ENCODE data around the gene SDK1. TPM values are rescaled to one million over a fixed set of nuclear protein-coding genes. Genes with fewer than 3 reads are reported as not detected.

The SDK1 gene, protein sequence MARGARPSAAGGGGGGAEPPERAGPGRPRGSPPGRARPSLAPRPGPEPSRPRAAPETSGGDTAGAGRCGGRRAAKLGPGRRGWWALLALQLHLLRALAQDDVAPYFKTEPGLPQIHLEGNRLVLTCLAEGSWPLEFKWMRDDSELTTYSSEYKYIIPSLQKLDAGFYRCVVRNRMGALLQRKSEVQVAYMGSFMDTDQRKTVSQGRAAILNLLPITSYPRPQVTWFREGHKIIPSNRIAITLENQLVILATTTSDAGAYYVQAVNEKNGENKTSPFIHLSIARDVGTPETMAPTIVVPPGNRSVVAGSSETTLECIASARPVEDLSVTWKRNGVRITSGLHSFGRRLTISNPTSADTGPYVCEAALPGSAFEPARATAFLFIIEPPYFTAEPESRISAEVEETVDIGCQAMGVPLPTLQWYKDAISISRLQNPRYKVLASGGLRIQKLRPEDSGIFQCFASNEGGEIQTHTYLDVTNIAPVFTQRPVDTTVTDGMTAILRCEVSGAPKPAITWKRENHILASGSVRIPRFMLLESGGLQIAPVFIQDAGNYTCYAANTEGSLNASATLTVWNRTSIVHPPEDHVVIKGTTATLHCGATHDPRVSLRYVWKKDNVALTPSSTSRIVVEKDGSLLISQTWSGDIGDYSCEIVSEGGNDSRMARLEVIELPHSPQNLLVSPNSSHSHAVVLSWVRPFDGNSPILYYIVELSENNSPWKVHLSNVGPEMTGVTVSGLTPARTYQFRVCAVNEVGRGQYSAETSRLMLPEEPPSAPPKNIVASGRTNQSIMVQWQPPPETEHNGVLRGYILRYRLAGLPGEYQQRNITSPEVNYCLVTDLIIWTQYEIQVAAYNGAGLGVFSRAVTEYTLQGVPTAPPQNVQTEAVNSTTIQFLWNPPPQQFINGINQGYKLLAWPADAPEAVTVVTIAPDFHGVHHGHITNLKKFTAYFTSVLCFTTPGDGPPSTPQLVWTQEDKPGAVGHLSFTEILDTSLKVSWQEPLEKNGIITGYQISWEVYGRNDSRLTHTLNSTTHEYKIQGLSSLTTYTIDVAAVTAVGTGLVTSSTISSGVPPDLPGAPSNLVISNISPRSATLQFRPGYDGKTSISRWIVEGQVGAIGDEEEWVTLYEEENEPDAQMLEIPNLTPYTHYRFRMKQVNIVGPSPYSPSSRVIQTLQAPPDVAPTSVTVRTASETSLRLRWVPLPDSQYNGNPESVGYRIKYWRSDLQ (N-terminal part only)
- total RNA-seq: 1 to 10 TPM; 3.1 to 3.6 TPM

DNA sequence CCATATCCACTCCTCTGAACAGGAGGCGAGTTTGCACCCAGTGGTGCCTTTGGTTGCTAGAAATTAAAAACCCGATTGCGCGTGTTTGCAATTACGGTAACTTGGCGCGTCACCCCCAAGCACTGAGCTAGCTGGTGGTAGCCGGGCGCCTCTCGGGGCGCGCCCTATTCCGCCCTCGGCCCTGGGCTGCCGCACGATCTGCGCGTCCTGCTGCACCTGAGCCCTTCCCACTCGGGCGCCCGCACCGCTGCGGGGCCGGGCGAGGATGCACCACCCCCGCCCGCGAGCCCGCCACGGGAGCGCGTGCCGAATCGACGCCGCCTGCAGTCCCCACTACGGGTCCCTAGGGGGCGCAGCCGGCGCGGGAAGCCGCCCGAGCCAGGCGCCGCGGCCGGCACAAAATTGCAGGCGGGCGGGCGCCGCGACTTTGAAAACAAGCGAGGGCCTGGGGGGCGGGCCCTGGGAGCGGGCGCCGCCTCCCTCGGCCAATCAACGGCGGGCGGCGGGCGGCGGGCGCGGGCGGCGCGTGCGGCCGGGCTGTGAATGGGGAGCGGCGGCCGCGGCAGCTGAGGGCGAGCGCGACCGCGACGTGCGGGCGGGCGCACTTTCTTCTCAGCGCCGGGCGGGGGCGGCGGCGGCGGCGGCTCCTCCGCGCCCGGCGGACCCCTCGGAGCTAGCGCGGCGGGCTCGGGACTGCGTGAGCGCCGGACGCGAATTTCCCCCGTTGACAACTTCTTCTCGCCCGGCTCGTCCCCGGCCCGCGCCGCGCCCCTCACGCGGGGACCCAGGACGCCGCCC lies at the start of gene SDK1:
Gene SDK1, plus strand, starts transcription at position 602 of the 798 bp plus-strand sequence. CDS start 335 bp downstream, outside the sequence.
- Histone ChIP-seq H3K27me3 (no peaks in the 10 kb centered on the region), H3K36me3 (no peaks in the 10 kb centered on the region), H3K27ac (peak within 1 kb of the TSS; percentile 36 to 58), H3K9me3 (no peaks in the 10 kb centered on the region), H3K4me3 (peak within 1 kb of the TSS; percentile 56 to 67), H3K4me1 (peaks cover 0 to 7% of the 10 kb centered on the region in 2 donors)
- peak; percentile 89 for DNase-seq (ENCODE audit: low spot score)
- TF ChIP-seq, protein P1, sequence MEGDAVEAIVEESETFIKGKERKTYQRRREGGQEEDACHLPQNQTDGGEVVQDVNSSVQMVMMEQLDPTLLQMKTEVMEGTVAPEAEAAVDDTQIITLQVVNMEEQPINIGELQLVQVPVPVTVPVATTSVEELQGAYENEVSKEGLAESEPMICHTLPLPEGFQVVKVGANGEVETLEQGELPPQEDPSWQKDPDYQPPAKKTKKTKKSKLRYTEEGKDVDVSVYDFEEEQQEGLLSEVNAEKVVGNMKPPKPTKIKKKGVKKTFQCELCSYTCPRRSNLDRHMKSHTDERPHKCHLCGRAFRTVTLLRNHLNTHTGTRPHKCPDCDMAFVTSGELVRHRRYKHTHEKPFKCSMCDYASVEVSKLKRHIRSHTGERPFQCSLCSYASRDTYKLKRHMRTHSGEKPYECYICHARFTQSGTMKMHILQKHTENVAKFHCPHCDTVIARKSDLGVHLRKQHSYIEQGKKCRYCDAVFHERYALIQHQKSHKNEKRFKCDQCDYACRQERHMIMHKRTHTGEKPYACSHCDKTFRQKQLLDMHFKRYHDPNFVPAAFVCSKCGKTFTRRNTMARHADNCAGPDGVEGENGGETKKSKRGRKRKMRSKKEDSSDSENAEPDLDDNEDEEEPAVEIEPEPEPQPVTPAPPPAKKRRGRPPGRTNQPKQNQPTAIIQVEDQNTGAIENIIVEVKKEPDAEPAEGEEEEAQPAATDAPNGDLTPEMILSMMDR (IDR thresholded peaks at IDR 0.05): peak; percentile 95 to 98

DNA sequence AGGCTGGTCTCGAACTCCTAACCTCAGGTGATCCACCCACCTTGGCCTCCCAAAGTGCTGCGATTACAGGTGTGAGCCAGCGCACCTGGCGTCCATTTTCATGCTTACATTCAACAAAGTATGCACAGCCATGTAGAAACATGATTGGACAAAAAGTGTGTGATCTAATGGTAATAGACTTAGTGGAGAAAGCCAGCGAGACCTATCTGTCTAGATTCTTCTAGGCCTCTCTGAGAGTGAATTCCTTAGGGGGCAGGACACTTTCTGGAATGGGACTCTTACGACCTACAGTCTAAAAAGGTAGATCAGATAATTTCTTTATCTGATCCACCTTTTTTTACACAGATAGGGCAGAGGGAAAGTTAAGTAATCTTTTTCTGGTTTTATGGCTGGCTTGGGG lies 46.3 kb upstream of the SDK1 start:
- DNase-seq (ENCODE audit: low spot score): no peak
- no peak overlapping the region for H3K27ac ChIP-seq
- H3K9me3 ChIP-seq: no peaks in the 10 kb centered on the region
- no peak overlapping the region for H3K4me3 ChIP-seq
- H3K36me3 ChIP-seq: no peaks in the 10 kb centered on the region
- TF ChIP-seq, protein P1 (IDR thresholded peaks at IDR 0.05): no peak
- H3K27me3 ChIP-seq: no peaks in the 10 kb centered on the region
- no peaks in the 10 kb centered on the region for H3K4me1 ChIP-seq

DNA sequence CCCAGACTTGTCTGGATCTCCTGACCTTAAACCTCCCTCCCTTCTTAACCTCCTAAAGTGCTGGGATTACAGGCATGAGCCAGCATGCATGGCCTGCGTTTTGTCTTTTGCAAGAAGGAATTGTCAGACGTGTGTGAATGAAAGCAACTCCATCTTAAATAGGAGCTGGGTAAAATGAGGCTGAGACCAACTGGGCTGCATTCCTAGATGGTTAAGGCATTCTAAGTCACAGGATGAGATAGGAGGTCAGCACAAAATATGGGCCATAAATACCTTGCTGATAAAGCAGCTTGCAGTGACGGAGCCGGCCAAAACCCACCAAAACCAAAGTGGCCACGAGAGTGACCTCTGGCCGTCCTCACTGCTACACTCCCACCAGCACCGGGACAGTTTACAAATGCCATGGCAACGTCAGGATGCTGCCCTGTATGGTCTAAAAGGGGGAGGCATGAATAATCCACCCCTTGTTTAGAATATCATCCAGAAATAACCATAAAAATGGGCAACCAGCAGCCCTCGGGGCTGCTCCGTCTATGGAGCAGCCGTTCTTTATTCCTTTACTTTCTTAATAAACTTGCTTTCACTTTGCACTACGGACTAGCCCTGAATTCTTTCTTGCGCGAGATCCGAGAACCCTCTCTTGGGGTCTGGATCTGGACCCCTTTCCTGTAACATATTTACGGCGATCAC lies 41.2 kb upstream of the SDK1 start:
- no peak for DNase-seq (ENCODE audit: low spot score)
- Histone ChIP-seq H3K4me1 (no peaks in the 10 kb centered on the region), H3K27ac (peak overlapping the region; percentile 18 to 42), H3K9me3 (no peaks in the 10 kb centered on the region), H3K36me3 (no peaks in the 10 kb centered on the region), H3K27me3 (no peaks in the 10 kb centered on the region), H3K4me3 (peak overlapping the region; percentile 38 to 48)
- TF ChIP-seq, protein P1 (IDR thresholded peaks at IDR 0.05): no peak

DNA sequence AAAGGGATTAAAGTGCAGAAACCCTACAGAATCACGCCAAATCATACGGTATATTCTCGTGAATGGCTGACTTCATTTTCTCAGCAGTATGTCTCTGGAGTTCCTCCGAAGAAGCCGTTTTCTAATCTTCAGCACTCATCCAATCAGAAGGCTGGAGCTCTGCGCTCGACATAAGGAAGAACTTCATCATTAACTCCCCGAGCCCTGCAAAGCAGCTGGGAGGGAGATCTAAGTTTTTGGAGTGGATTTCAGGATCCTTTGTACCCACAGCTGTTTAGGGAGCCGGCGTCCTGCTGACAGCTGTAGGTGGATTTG lies 40.7 kb upstream of the SDK1 start:
- TF ChIP-seq, protein P1 (IDR thresholded peaks at IDR 0.05): no peak
- no peaks in the 10 kb centered on the region for H3K36me3 ChIP-seq
- H3K27ac ChIP-seq: peak overlapping the region; percentile 18 to 42
- no peaks in the 10 kb centered on the region for H3K9me3 ChIP-seq
- DNase-seq (ENCODE audit: low spot score): no peak
- H3K4me3 ChIP-seq: peak overlapping the region; percentile 38 to 48
- H3K27me3 ChIP-seq: no peaks in the 10 kb centered on the region
- no peaks in the 10 kb centered on the region for H3K4me1 ChIP-seq

Data from right atrium auricular region (tissue), 2 donors.